Activated naive CD4-positive, alpha-beta T cell treated with anti-CD3 and anti-CD28 coated beads, Interleukin-2, amount 50 U/mL, for 72 hours (primary cell): ENCODE data around the gene MAST3. TPM values are rescaled to one million over a fixed set of nuclear protein-coding genes. Genes with fewer than 3 reads are reported as not detected.

Experiments used
- ATAC-seq, 2 donors: fragments of 150-1000 bp; cut with Tn5 transposase; 2 replicates each; pipeline ENCODE4 v1.10.0; 2021; ENCODE audit warnings: mild to moderate bottlenecking in 2 of 2, moderate library complexity in 2 of 2
- DNase-seq, 2 donors: peaks; one replicate each; pipeline ENCODE4 v3.0.0; 2021 to 2022; ENCODE audit warnings: low spot score in 2 of 2
- H3K27ac Mint-ChIP-seq, 2 donors: one replicate each; pipeline ENCODE4 v1.8.0; 2022; ENCODE audit warnings: mild to moderate bottlenecking in 2 of 2, mixed read lengths in 2 of 2
- H3K36me3 Mint-ChIP-seq, 2 donors: one replicate each; pipeline ENCODE4 v1.8.0; 2022; ENCODE audit warnings: mixed read lengths in 2 of 2
- H3K9me3 Mint-ChIP-seq, 2 donors: one replicate each; pipeline ENCODE4 v1.8.0; 2022; ENCODE audit warnings: mixed read lengths in 2 of 2
- total RNA-seq, 2 donors: library from RNA; stranded (reverse); gene quantifications; one replicate each; pipeline ENCODE4 v1.2.3, GENCODE V29; 2022

The MAST3 gene
- total RNA-seq, 2 donors from 2014 or later = 19.5 to 54.6 TPM

GRCh38 chr19:18119717-18120105, 22.1 kb downstream of the MAST3 start:
- H3K9me3 Mint-ChIP-seq = no peaks in the 10 kb centered on the region
- DNase-seq (peak in 1 of 2 donors; percentile 57), ATAC-seq (peak; percentile 31 to 44)
- peaks cover 0 to 5% of the 10 kb centered on the region in 2 donors for H3K36me3 Mint-ChIP-seq
- peak overlapping the region; percentile 89 to 93 for H3K27ac Mint-ChIP-seq

GRCh38 chr19:18120127-18120526, 22.5 kb downstream of the MAST3 start:
- Mint-ChIP-seq H3K36me3 (peaks cover 0 to 5% of the 10 kb centered on the region in 2 donors), H3K27ac (peak overlapping the region; percentile 89 to 93), H3K9me3 (no peaks in the 10 kb centered on the region)
- ATAC-seq (no peak), DNase-seq (no peak)

GRCh38 chr19:18121166-18121565, 23.6 kb downstream of the MAST3 start:
- Mint-ChIP-seq H3K36me3 (peaks cover 0 to 5% of the 10 kb centered on the region in 2 donors), H3K27ac (no peak overlapping the region), H3K9me3 (no peaks in the 10 kb centered on the region)
- DNase-seq = no peak
- no peak for ATAC-seq

GRCh38 chr19:18122424-18122823, 24.8 kb downstream of the MAST3 start:
- H3K27ac Mint-ChIP-seq = peak overlapping the region; percentile 22 to 48
- peaks cover 0 to 5% of the 10 kb centered on the region in 2 donors for H3K36me3 Mint-ChIP-seq
- H3K9me3 Mint-ChIP-seq = no peaks in the 10 kb centered on the region

GRCh38 chr19:18122860-18123795, 25.6 kb downstream of the MAST3 start:
- peaks cover 0 to 5% of the 10 kb centered on the region in 2 donors for H3K36me3 Mint-ChIP-seq
- no peaks in the 10 kb centered on the region for H3K9me3 Mint-ChIP-seq
- ATAC-seq (no peak), DNase-seq (no peak)
- H3K27ac Mint-ChIP-seq = peak overlapping the region; percentile 22 to 48

More at GRCh38 chr19:18122424-18122823, 24.8 kb downstream of the MAST3 start:
- DNase-seq (no peak), ATAC-seq (no peak)

GRCh38 chr19:18123819-18124218, 26.2 kb downstream of the MAST3 start:
- H3K36me3 Mint-ChIP-seq = peaks cover 4 to 5% of the 10 kb centered on the region in 2 donors
- DNase-seq = no peak
- H3K27ac Mint-ChIP-seq = peak overlapping the region; percentile 57 to 84
- ATAC-seq = no peak
- H3K9me3 Mint-ChIP-seq = no peaks in the 10 kb centered on the region

- no peak for DNase-seq
- Mint-ChIP-seq H3K27ac (peak overlapping the region in 1 of 2 donors; percentile 87), H3K36me3 (peaks cover 4 to 7% of the 10 kb centered on the region in 2 donors), H3K9me3 (no peaks in the 10 kb centered on the region)
- no peak for ATAC-seq
Observed at GRCh38 chr19:18126097-18126496, 28.5 kb downstream of the MAST3 start.

- Mint-ChIP-seq H3K36me3 (peaks cover 7 to 9% of the 10 kb centered on the region in 2 donors), H3K27ac (peak overlapping the region; percentile 25 to 68), H3K9me3 (no peaks in the 10 kb centered on the region)
- ATAC-seq = peak in 1 of 2 donors; percentile 70
- DNase-seq = no peak
Observed at GRCh38 chr19:18128044-18128443, 30.5 kb downstream of the MAST3 start.

GRCh38 chr19:18128805-18129204, 31.2 kb downstream of the MAST3 start:
- Mint-ChIP-seq H3K36me3 (peaks cover 7 to 9% of the 10 kb centered on the region in 2 donors), H3K9me3 (no peaks in the 10 kb centered on the region), H3K27ac (peak overlapping the region in 1 of 2 donors; percentile 25)
- ATAC-seq (no peak), DNase-seq (no peak)

GRCh38 chr19:18130523-18131242, 33.1 kb downstream of the MAST3 start:
- H3K36me3 Mint-ChIP-seq = peaks cover 7 to 9% of the 10 kb centered on the region in 2 donors
- ATAC-seq = no peak
- peak overlapping the region in 1 of 2 donors; percentile 21 for H3K27ac Mint-ChIP-seq

GRCh38 chr19:18131841-18132596, 34.4 kb downstream of the MAST3 start:
- Mint-ChIP-seq H3K9me3 (no peaks in the 10 kb centered on the region), H3K27ac (no peak overlapping the region), H3K36me3 (peaks cover 7 to 9% of the 10 kb centered on the region in 2 donors)
- DNase-seq = no peak
- ATAC-seq = no peak

More at GRCh38 chr19:18130523-18131242, 33.1 kb downstream of the MAST3 start:
- DNase-seq = no peak
- H3K9me3 Mint-ChIP-seq = no peaks in the 10 kb centered on the region

- Mint-ChIP-seq H3K27ac (peak overlapping the region in 1 of 2 donors; percentile 79), H3K9me3 (peaks cover 0 to 4% of the 10 kb centered on the region in 2 donors), H3K36me3 (peaks cover 7 to 14% of the 10 kb centered on the region in 2 donors)
- no peak for DNase-seq
- ATAC-seq = no peak
Observed at GRCh38 chr19:18135712-18136584, 38.4 kb downstream of the MAST3 start.

GRCh38 chr19:18137242-18137641, 39.7 kb downstream of the MAST3 start:
- Mint-ChIP-seq H3K27ac (no peak overlapping the region), H3K9me3 (peaks cover 0 to 4% of the 10 kb centered on the region in 2 donors), H3K36me3 (peaks cover 5 to 12% of the 10 kb centered on the region in 2 donors)
- DNase-seq (no peak), ATAC-seq (no peak)

GRCh38 chr19:18137657-18138339, 40.2 kb downstream of the MAST3 start:
- H3K9me3 Mint-ChIP-seq = peaks cover 0 to 4% of the 10 kb centered on the region in 2 donors
- H3K36me3 Mint-ChIP-seq = peaks cover 5 to 11% of the 10 kb centered on the region in 2 donors
- no peak overlapping the region for H3K27ac Mint-ChIP-seq
- ATAC-seq = no peak
- no peak for DNase-seq

GRCh38 chr19:18140473-18140872, 42.9 kb downstream of the MAST3 start:
- H3K27ac Mint-ChIP-seq = no peak overlapping the region
- peaks cover 5 to 17% of the 10 kb centered on the region in 2 donors for H3K36me3 Mint-ChIP-seq
- DNase-seq (no peak), ATAC-seq (no peak)
- peaks cover 0 to 4% of the 10 kb centered on the region in 2 donors for H3K9me3 Mint-ChIP-seq
